Endometrial microvascular endothelial cells (primary cell): ENCODE data around the gene ELAVL4. TPM values are rescaled to one million over a fixed set of nuclear protein-coding genes. Genes with fewer than 3 reads are reported as not detected.

ENCODE experiments used
- in situ Hi-C: cut with HindIII; loops from 2 replicates; pipeline ENCODE4 v1.10.0; 2017; ENCODE audit warnings: low sequenced_read_pairs, low pct_unique_long_range_greater_than_20kb; ENCODE audit errors: inconsistent ontology term
- total RNA-seq: library from RNA; depleted of rRNA; stranded (reverse); fragments of >200 nt; gene quantifications from one replicate; pipeline ENCODE4 v1.2.3, GENCODE V29; 2015; ENCODE audit errors: inconsistent ontology term

The ELAVL4 gene
- total RNA-seq, 1 donor from 2014 or later, result not detected

DNA sequence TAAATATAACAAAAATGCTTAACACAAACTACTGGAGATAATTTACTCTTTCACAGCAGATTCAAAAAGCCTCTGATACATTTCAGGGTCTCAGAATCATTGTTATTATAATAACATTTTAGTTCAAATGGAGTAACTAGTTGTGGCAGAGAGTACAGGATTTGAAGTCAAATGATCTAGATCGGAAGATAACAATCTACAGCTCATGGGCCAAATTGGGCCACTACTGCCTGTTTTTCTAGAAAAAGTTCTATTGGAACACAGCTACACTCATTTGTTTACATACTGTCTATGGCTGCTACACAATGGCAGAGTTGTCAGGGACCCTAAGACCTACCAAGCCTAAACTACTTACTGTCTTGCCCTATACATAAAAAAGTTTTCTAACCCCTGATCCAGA, 63.6 kb downstream of the ELAVL4 start:
- in situ Hi-C loops, result no loop called here

DNA sequence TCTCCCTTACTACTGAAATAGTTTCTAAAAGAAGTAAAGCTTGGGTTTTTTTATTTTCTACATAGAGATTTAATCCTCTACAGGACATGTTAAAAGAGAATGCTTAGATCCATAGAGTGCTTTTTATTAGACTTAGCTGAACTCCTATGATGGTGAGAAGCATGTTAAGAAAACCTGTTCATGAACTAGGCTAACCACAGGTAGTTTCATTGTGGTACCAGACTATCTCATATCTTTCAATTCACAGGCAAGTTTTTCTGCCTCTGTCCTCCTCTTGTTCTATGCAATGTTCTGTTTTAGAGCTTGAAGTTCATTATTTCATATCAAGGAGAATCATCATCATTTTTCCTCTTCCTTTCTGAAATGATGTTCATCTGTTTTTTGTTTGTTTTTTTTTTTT, 65.4 kb downstream of the ELAVL4 start:
- in situ Hi-C loops, result no loop called here

DNA sequence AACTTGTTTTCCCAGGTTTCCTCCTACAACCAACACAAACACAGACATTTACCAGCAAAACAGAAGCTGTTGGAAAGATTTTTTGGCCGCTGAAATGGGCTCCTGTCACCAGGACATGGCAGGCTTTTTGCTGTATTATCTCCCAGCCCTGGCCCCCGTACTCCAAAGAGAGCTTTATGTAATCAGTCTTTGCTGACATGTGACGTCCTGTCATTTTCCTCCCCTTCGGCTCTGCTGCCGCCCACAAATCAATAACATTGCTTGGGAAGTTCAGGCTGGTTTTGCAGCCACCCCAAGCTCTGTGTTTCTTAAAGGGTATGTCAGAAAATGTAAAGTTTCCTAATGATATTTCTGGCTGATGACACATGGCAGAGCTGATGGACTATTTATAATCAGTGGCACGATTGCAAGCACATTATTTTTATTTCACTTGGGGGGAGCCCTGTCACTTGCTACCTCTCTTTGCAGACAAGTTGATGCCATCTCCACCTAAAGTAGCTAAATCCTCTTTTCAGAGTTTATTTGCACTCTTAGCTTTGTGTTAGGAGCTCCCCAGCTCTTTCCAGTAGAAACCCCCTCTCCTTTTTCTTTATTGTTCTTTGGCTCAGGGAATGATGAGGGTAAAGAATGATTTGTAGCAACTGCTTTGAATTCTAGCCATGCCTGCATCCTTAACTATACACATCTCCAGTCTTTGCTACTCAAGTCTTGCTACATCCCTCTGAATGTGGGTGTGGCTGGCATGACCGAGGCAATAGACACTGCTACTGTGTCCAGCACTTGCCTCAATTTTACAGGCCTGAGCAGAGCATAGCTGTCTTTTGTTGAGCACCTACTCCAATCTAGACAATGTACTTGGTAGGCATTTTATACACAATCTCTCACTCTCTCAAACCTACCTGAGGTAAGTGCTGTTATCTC, 67.3 kb downstream of the ELAVL4 start:
- in situ Hi-C loops, result no loop called here

DNA sequence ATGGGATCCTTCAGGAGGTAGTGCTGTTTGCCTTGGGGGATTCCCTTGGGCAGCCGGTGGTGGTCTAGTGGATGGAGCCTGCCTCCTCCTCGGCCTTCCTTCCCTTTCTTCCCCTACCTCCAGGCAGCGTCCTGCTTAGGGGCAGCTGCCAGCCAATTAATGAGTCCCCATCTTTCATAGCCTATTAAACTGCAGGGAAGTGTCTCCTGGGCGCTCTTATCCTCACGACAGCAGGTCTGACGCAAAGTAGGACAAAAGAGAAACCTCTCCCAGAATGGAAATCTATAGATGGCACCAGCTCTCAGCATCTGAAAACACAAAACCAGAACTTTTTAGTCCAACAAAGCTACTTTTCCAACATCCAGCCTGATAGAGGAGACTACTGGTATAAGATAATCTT, 69.3 kb downstream of the ELAVL4 start:
- in situ Hi-C loops, result no loop called here

DNA sequence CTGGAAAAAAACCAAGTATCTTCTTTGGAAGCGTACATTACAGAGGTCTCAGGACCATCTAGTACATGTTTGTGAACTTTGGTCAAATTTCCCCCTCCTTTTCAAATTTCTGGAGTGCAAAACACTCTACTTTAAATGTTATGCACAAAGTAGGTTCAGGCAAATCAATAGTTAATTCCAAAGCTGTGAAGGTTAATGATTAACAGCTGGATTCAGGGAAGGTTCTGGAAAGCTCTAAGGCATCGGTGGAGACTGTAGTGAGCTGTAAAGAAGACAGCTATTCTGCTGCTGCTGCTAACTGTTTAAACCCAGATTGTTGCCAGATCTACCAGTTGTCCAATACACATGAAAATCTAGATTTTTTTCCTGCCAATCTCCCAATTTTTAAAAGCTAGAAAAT, 70.9 kb downstream of the ELAVL4 start:
- in situ Hi-C loops, result no loop called here

DNA sequence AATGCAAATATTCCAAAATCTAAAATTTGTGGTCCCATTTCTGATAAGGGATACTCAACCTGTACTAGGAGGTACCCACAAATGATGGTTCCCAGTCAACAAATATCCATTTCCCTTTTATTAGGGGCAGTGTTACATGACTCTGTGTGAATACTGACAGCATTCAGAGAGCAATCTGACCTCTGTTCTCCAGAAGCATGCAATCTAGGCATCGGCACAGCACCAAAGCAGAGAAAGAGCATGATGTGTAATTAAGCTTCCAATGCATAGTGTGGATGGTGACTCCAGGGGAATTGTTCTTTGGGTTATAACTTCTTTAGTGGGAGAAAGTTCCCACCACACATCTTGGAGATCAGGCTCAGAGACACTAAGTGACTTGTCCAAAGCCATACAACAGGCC, 71.6 kb downstream of the ELAVL4 start:
- in situ Hi-C loops, result no loop called here

DNA sequence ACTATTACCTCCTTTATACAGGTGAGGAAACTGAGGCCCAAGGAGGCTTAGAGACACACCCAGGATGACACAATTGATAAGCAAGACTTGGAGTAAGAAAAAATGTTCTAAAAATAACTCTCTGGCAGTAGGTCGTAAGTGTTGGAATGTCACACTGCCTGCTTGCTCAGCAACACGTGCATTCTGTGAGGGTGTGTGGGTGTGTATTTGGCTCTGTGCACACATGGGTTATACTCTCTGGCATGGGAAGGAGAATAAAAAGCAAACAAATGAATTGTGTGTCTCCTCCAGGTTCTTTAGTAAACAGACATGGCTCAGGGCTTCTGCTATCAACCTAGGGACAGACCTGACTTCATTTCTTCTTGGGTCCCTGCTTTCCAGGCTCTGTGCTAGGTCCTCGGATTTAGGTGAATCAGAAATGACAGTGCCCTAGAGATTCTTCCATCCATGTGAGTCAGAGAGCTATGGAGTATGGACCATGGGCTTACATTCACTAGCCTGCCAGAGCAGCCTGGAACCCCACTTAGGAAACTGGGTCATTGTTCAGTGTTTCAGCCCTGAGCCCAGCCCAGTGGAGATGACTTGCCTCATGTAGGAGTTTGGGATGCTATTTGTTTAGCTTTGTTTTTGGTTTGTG, 72.4 kb downstream of the ELAVL4 start:
- in situ Hi-C loops, result no loop called here

DNA sequence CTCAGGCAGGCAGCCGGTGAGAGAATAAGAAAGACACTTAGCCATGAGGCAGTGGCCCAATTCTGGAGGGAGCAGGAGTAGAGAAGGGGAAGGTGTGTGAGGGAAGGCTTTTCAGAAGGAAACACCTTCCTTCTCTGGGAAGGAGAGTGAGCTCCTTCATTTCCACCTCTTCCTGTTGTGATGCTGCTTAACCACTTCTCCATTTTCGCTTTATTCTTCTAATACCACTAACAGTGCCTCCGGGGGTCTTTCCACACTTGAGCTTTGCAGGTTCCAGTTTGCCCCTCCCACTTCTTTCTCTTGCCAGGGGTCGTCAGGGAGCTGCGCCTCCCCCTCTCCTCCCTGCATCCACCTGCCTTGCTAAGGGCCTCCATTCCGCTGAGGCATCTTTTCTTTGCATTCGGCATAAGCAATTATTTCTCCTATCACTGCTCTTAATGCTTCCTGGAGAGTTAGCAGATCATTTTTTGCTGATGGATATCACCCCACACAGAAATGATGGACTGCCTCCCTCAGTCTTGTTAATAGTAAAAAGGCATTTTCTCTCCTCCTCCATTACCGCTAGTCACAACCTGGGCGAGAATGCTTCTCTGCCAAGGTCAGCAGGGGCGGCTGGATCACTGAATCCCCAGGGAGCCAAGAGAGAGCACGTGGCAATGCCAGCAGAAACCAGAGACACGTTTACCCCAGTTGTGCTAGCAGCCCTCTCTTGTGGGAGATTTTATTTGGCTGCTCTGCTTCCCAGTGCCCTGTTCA, 74.8 kb downstream of the ELAVL4 start:
- in situ Hi-C loops, result no loop called here

DNA sequence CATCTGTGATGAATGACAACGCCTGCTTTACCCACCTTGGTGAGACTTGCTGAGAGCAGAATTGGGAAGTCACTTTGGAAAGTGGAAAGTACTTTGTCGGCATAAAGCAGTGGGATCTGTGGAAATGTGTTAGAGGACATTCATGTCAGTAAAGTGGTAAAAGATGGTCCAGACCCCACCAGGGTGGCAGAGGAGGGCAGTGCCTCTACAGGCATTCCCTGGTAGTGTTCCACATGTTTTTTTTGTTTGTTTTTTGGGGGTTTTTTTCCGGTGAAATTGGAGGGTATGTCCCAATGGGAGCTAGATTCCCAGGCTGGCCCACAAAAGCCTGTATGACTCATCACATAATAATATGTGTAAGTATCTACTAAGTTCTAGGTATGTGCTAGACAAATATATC, 80.6 kb downstream of the ELAVL4 start:
- in situ Hi-C loops, result no loop called here

DNA sequence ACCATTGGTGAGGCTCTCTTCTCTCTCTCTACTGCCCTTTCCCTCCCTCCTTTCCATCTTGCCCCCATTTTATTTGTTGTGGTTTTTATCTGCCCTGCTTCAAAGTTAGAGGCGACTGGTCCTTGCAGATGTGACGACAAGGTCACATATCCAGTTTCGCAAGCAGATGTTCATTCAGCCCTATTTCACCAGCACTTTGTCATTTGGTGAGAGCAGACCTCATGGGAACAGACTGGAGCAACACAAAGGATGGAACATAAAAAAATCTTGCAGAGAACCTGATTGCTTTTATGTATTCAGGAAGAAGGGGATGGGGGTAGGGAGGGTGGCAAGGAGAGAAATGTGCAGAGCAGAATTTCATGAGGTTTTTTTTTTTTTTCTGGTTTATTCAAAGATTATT, 84.3 kb downstream of the ELAVL4 start:
- in situ Hi-C loops, result no loop called here

DNA sequence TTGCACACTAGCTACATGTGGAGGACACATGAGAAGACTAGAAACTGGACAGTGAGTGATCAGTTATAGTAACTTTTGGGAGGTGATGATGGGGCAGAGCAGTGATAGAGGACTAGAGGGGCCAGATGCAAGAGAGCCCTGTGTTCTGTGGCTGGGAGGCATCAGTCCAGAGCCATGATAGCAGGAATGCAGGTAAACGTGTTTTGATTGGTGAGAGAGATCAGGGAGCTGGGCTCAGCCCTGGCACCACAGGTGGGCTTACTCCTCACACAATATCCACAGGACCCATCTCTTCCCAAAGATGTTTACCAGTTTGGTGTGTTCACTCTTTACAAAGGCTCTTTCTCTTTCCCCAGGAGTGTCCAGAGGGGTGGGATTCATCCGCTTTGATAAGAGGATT, 86.5 kb downstream of the ELAVL4 start:
- in situ Hi-C loops, result no loop called here

DNA sequence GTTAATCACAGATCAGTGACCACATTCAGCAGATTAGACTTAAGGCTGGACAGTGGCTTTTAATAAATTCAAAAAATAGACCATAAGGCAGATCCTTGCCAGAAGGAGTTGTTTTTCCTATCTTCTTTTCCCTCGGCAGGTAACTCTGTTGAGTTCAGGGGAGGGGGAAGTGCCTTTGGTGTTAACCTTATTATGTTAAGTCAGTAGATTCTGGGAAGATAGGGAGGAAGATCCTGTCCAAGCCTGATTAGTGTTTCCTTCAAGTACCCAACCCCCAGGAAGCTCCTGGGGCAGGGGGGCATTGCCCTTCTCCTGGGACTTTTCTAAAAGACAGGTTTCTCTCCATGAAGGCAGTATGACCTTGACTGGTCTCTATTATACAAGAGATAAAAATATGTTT, 87.4 kb downstream of the ELAVL4 start:
- in situ Hi-C loops, result no loop called here

DNA sequence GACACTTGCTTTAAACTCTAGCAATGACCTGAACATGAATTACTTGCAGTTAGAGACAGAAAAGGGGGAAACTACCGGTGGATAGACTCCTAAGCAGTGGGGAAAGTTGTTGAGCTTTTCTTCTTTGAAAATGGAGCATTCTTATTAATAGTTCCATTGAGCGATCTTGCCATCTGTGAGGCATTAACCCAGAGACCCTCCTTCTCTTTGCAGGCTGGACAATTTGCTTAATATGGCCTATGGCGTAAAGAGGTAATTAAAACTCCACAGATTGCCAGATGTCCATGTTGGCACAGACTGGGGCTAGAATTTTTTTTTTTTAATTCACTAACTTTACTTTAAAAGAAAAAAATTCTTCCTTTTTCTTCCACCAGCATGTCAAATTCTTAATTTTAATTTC, 88.5 kb downstream of the ELAVL4 start:
- in situ Hi-C loops, result no loop called here

DNA sequence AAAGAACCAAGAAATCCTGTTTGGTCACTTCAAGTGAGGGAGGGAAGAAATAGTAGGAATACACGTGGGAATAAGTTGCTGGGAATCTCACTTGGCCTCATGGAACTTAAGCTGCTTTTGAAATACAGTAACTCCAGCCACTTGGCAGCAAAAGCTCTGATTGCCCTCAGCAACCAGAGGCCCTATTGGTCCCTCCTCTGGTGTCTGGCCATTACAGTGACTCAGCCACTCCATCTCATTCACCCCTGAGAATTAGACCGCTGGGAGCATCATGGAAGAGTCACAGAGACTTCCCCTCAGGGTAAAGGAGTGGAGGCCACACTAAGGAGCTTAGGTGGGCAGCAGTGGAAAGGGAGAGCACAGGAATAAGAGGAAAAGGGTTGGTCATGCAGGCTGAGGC, 99.6 kb downstream of the ELAVL4 start:
- in situ Hi-C loops, result no loop called here

DNA sequence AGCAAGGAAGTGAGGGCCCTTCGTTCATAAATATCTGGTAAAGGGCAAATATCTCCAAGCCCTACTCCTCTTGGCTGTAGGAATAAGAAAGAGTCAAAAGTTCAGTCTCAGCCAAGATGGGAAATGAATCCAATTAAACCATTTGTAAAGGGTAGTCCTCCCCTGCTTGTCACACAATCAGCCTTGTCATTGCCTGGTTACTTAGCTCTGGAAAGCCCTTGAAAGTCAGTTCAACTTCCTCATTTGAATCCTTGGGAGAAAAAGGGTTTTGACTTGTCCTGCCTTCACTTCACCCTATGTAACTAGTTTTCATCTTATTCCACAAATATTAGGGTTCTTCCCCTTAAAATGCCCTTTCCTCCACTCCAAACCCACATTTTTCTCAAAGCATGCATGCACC, 100.0 kb downstream of the ELAVL4 start:
- in situ Hi-C loops, result no loop called here

DNA sequence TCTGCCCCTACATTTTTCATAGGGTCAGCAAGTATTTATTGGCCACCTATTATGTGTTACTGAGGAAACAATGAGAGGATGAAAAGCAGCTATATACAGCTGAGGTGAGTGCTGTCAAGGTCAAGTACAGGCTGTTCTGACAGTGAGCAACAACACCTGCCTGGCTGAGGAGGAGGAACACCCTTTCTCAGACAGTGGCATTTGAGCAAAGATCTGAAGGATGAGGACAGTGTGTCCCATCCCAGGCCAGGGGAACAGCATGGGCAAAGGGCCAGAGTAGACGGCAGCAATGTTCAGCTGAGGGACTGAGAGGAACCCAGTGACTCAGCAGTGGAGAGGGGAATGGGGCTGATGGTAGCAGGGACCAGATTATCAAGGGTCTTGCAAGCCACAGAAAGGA, 101.0 kb downstream of the ELAVL4 start:
- in situ Hi-C loops, result no loop called here

DNA sequence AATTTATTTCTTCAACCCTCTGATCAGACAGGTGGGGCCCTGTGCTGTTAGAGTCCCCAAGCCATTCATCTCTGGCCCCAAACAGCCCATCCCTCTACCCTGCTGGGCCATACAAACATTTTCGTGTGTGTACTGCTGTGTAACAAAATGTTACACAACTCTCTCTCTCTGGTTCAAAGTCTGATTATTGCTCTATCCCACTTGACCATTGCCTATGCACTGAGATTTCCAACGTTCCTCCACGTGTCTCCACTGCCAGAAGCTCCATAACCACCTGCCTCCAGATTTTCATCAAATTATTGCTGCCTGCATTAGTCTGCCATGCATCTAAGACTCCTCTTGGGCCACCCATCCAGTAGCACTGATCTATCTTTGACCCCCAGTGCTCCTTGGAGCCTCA, 104.8 kb downstream of the ELAVL4 start:
- in situ Hi-C loops, result no loop called here

DNA sequence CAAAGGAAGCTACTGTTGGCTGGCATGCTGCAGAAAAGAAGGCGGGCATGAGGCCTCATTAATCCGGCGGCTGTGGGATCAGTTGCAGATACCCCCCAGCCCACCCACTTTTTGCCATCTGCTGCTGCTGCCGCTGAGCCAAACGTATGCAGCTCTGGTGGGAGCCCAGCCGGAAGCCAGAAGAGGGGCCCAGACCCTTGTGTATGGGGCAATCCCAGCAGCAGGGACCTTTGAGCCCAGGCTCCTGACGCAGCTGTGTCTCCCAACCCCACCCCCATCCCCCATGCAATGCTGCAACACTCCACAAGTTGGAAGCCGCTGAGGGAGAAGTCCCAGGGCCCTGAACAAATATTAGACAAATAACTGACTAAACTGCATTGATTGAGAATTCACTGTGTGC, 106.0 kb downstream of the ELAVL4 start:
- in situ Hi-C loops, result no loop called here

DNA sequence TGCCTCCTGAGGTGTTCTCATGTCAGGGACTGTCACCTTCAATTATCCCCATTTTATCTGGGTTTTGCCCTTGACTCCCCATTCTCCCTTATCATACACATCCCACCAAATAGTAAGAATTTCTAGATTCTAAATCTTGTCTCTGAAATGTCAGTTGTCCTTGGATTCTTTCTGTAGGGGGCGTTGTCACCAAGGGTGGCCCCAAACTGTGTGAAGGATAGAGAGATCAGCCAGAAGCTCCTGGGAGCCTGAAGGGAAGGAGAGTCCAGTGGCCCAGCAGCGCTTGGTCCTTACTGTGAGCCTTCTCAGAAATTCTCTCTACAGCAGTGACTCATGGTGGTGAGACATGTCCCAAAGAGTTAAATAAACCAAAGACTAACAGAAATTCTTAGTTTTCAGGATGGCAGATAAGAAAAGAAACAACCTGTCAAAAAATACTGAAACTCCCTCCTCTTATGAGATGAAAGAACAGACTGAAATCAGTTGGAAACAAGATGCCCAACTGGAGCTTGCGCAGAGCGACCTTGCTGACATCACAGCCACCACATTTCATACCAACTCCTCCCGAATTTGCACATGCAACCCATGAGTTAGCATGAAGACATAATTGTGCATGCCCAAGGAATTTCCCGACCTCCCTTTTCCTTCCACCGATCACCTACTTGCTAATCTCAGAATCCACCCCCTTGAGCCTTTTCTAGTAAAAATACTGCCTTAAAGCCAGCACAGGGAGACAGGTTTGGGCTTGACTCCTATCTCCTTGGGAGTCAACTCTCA, 109.8 kb downstream of the ELAVL4 start:
- in situ Hi-C loops, result no loop called here
